T-helper 2 cell treated with Interferon-gamma antibody and Interleukin-4, amounts not matched to agents 100 ng/mL and 5 ng/mL, for 36 hours (primary cell): ENCODE data around the gene DRGX. TPM values are rescaled to one million over a fixed set of nuclear protein-coding genes. Genes with fewer than 3 reads are reported as not detected.

Experiments
- intact Hi-C: fragments of 100-400 bp; cut with micrococcal nuclease; formaldehyde crosslinking; loops from one replicate; pipeline ENCODE4 v1.15.1; 2023
- total RNA-seq: library from RNA; stranded (reverse); gene quantifications from 2 replicates; pipeline ENCODE4 v1.2.3, GENCODE V29; 2022

DRGX gene
- total RNA-seq: not detected in 2 replicates

GRCh38 chr10:49395741-49396665 lies at the start of gene DRGX:
Gene DRGX (minus strand): TSS chr10:49396089. CDS start chr10:49395440, 649 bp downstream.
- intact Hi-C loops: loop anchor here (5.0 kb wide), 1 partner anchor 739 kb away; no protein-coding TSS in a partner anchor

DNA sequence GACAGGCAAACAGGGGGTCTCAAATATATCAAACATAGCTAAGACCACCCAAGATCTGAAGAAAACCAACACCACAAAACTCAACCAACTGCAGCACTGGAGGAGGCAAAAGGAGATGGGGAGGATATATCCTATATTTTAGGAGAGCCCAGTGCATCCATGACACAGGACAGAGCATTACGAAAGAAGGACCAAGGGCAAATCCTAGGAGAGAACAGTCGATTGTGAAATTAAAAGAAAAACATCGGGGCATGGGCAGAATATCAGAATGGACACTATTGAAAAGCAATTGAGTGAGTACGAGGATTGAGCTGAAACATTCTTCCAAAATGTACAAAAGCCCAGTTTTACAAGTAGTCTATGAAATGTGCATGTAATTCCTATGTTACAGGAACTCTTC lies 48.5 kb upstream of the DRGX start:
- intact Hi-C loops: no loop called here

DNA sequence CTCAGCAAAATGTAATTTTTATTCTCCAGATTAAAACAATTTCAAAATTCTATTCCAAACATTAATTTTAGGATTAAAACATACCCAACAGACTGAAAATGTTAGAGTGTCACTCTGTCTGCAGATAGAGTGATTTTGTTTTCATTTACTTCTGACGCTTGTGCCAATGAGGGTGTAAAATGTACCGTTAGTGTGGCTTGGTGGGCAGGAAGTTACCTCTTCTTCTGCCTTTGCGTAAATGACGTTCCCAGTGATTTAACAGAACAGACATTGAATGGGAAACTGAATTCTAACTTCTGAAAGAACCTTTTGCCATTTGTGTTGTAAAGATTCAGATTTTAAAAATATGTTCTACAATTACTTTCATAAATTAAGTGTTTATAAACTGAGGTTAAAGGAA lies 47.0 kb upstream of the DRGX start:
- intact Hi-C loops: no loop called here

GRCh38 chr10:49441488-49442476 lies 45.9 kb upstream of the DRGX start:
- intact Hi-C loops: no loop called here

GRCh38 chr10:49435225-49435624 lies 39.3 kb upstream of the DRGX start:
- intact Hi-C loops: no loop called here

- intact Hi-C loops: no loop called here
Observed at GRCh38 chr10:49433069-49433468, 37.2 kb upstream of the DRGX start.

DNA sequence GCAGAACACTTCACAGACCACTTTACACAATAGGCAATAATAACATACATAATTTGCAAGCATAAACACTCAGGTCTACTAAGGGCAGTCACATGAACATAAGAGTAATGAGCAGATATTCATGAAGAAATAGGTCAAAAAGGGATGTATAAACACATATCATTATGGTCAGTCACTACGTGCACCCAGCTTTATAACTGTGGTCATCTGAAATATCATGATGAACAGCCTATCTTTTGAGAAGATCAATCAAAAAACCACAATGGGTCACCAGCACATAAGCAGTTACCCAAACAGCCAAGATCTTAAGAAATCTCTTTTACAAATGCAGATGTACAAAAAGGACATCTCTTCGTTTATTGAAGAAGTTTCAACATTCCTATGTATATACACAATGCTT lies 35.5 kb upstream of the DRGX start:
- intact Hi-C loops: no loop called here

- intact Hi-C loops: no loop called here
Observed at GRCh38 chr10:49429458-49429857, 33.6 kb upstream of the DRGX start.

DNA sequence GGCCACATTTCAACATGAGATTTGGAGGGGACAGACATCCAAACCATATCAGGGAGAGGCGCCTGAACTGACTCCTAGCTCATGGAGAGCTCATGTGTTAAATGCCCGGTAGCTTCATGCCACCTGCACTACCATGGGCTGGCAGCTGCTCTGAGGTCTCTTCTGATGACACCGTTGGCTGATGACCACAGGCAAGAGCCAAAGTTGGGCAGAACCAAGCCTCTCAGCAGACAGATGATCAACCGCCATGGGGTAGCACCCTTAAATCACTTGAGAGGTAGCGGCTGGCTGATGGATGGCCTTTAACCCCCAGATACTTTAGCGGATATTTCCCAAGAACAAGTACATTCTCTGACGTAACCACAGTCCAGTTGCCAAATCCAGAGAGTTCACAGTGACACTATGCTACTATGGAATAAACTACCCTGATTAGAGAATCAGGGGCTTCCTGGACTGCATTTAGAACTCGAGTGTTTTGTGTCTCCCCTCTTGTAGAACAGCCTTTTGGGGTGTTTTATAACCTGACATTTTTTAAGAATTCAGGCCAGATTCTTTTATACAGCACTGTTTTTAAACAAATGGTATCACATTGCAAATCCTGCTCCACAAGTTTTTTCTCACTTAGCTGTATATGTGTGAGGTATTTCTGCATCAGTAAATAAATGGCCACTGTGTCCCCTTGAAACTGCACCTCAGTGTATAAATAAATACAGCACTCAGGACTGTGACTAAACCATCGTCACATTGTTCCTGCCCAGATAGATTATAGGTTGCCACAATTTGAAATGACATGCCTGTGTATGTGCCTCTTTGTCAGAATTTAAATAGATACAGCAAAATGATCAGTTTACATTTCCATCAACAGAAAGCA lies 30.8 kb upstream of the DRGX start:
- intact Hi-C loops: no loop called here

- intact Hi-C loops: no loop called here
Observed at GRCh38 chr10:49419005-49419404, 23.1 kb upstream of the DRGX start.

DNA sequence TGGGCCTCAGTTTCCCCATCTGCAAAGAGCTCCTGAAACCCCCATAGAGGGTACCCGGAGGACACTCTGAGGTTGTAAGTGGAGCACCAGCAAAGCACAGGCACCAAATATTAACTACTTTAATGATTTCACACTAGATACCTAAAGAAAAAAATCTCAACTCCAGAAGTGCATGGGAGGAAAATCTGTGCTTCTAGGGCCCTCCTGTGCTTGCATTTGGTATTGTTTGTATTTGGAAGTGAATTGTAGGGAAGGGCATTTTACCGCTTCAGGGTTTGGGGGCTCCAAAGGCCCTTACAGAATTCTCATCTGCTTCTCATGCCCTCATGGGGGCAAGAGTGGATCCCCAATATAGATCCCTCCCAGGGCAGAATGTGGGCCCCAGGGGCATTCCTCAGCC lies 22.4 kb upstream of the DRGX start:
- intact Hi-C loops: no loop called here

DNA sequence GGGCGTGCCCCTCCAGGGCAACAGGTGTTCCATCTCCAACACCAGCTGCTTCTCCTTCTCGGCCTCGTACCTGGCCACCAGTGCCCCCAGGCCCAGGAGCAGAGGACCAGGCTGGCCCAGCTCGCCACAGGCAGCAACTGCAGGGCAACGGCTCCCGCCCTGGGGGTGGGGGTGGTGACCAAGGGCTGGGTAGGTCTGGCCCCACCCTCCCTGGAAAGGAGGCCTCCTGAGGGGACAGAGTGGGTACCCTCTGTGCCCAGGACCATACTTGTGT lies 22.1 kb upstream of the DRGX start:
- intact Hi-C loops: no loop called here

DNA sequence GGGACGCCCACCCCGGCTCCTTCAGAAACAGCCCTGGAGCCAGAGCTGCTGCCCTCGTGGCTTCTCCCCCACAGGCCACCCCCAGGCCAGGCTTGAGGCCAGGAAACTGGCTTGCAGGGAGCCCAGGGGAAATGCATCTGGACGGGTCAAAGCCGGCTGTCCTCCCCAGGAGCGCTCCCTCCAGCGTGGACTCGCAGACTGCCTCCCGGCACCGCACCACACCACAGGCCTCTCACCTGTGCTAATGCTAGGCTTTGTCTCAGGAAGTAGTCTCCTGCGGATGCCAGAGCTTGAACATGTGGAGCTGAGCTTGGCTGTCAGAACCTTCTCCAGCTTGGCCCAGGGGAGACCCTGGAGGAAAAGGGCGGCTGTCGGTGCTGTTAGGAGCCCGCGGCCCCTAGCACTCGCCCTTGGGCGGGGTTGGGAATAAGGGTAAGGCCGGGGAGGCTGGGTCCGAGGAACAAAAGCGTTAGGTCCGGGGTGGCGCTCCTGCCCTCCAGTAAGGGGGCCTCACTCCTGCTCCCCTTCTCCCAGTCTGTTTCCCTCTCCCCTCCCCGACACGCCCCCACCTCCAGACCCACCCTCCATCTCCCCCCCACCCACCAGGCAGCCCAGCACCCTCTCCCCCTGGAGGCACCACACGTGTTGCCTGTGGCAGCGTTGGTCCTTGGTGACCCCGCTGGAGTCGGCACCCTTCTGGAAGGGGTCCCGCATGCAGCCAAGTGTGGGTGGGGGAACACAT lies 21.6 kb upstream of the DRGX start:
- intact Hi-C loops: no loop called here

DNA sequence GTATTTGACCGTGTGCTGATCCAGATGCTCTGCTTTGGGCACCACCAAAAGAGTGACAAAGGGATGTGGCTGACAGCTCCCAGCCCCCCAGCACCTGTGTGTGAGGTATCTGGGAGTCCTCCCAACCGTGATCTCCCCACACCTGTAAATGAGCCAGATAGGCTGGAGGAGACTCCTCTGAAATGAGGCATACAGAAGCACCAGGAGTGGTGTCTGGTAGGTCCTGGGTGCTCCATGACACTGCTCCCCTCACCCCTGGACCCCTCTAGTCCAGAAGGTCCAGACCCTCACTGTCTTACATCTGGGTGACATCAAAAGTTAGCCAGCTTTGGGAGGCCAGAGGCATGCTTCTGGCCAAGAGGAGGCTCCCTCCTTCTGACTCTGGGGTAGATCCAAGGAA lies 20.0 kb upstream of the DRGX start:
- intact Hi-C loops: no loop called here

- intact Hi-C loops: no loop called here
Observed at GRCh38 chr10:49415109-49415508, 19.2 kb upstream of the DRGX start.

DNA sequence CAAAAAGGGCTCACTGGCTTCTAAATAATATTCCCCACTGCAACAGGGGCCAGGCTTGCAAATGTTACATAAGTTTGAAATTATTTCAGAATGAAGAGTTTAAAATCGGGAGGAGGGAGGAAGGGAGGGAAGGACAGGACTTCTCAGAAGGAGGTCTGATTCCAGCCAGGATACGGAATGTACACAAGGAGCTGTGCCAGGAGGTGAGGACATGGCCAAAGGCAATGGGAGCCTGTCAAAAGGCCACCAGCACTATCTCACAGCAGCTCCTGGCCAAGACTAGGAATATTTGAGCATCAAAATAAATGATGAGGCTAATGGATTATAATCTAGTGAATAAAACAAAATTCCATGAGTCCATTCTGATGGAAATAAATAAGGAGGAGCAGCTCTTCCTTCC lies 18.6 kb upstream of the DRGX start:
- intact Hi-C loops: no loop called here

DNA sequence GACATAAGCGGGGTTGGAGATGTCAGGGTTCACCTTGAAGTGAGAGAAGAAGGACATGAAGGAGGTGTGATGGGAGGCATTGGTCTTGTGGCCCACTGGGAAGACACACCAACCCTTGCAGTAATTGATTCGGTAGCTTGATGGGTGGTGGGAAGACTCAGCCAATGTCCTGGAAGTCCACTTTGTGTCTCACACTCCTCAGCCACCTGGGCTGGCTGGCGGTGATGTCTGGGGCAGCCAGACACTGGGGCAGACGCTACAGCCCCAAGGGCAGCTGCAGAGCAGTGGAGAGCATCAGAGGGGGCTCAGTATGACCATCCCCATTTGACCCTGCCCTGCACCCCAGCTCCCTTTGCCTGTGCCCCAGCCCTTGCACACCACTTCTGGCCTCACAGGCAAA lies 16.7 kb upstream of the DRGX start:
- intact Hi-C loops: no loop called here

DNA sequence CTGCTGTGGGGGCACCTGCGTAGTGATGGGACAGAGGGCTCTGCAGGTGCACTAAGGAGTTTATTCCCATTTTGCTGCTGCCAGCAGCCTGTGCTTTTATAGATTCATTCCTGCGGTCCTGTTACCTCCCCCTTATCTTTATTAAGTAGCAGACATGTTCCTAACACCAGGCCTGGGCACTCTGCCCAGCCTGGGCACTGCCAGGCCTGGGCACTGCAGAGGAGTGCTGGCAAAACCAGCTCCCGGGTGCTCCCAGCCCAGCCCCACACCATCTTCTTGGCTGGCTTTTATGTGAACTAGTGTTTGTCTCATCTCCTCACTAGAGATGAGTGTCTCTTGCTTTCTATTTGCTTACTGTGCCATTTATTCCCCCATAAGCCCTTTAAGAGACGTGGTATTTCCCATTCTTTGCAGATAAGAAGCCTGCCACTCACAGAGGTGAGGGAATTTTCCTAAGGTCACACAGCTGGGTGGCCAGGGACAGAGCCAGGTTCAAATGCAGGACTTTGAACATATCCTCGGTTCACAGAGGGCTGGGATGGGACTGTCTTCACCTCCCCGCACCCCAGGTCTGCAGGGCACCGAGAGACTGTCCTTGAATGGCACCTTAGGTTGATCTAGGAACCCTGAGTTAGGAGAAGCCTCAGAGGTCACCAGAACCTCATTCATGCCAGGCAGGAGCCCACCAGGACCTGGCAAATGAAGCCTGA lies 14.6 kb upstream of the DRGX start:
- intact Hi-C loops: no loop called here

DNA sequence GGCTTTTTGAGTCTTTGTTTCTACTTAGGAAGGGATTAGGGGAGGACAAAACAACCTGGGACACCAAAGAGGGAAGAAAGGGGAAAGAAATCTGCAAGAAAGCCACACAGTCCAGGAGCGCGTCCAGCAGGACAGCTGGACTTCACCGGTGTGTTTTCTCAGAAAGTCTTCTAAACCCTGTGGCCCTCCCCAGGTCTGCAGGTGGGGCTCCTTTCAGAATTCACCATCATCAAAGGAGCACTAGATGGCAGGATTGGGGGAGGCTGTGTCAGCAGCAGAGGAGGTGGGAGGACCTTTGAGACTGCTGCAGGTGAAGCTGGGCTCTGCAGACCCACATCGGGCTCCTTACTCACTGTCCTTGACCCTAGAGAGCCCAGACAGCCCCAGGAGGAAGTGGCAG lies 13.9 kb upstream of the DRGX start:
- intact Hi-C loops: loop anchor here (5.0 kb wide), 1 partner anchor 427 kb away; no protein-coding TSS in a partner anchor
